Right hindlimb (tissue), 1 donor: Measurements from ENCODE around the gene FAM241A.
"Not testable (repeated sequence)": the region's sequence is repeated elsewhere in the genome, so short reads cannot be mapped to it uniquely, and the experiment has no call there.

Experiments used
- DNase-seq: peaks from one replicate; pipeline ENCODE4 v3.0.0-alpha.2; 2018

FAM241A gene

GRCh38 chr4:112140536-112140935, 4.7 kb upstream of the FAM241A start:
- DNase-seq = no peak

GRCh38 chr4:112141366-112142138, 3.7 kb upstream of the FAM241A start:
- DNase-seq = no peak

GRCh38 chr4:112142182-112142581, 3.1 kb upstream of the FAM241A start:
- peak; percentile 39 for DNase-seq

- DNase-seq = no peak
Observed at GRCh38 chr4:112143781-112144180, 1.5 kb upstream of the FAM241A start.

GRCh38 chr4:112144546-112145325, 518 bp upstream of the FAM241A start:
- DNase-seq = no peak

- peak; percentile 57 for DNase-seq
Observed at GRCh38 chr4:112145790-112146501, 692 bp downstream of the FAM241A start.

- DNase-seq = no peak
Observed at GRCh38 chr4:112146502-112146813, 1.2 kb downstream of the FAM241A start.

GRCh38 chr4:112147697-112148096, 2.4 kb downstream of the FAM241A start:
- no peak for DNase-seq

- no peak for DNase-seq
Observed at GRCh38 chr4:112150920-112151319, 5.7 kb downstream of the FAM241A start.

- no peak for DNase-seq
Observed at GRCh38 chr4:112152521-112152920, 7.3 kb downstream of the FAM241A start.

- DNase-seq = no peak
Observed at GRCh38 chr4:112153211-112153791, 8.0 kb downstream of the FAM241A start.

- no peak for DNase-seq
Observed at GRCh38 chr4:112156112-112156511, 10.9 kb downstream of the FAM241A start.

GRCh38 chr4:112156553-112156952, 11.3 kb downstream of the FAM241A start:
- no peak for DNase-seq

- DNase-seq = not testable (repeated sequence)
Observed at GRCh38 chr4:112163706-112164105, 18.5 kb downstream of the FAM241A start.

GRCh38 chr4:112167794-112168193, 22.5 kb downstream of the FAM241A start:
- DNase-seq = no peak

GRCh38 chr4:112168719-112169500, 23.7 kb downstream of the FAM241A start:
- no peak for DNase-seq

- DNase-seq = no peak
Observed at GRCh38 chr4:112170451-112170993, 25.3 kb downstream of the FAM241A start.

GRCh38 chr4:112171051-112171763, 26.0 kb downstream of the FAM241A start:
- not testable (repeated sequence) for DNase-seq

GRCh38 chr4:112172180-112172579, 26.9 kb downstream of the FAM241A start:
- no peak for DNase-seq

GRCh38 chr4:112173593-112174558, 28.6 kb downstream of the FAM241A start:
- DNase-seq = no peak
